BJ (cell line): ENCODE results near the gene ANAPC1. TPM values are rescaled to one million over a fixed set of nuclear protein-coding genes. Genes with fewer than 3 reads are reported as not detected.
"Not testable (repeated sequence)": the region's sequence is repeated elsewhere in the genome, so short reads cannot be mapped to it uniquely, and the experiment has no call there.

Experiments used
- CTCF ChIA-PET: fragments of 350-600 bp; formaldehyde crosslinking; extraction: SDS; loops from one replicate; lab custom pipeline; 2021; ENCODE audit warnings: antibody characterized with exemption, inconsistent platforms; lab: Yijun Ruan, JAX
- POLR2A ChIA-PET: fragments of 300-600 bp; sonication (Branson Sonifier 250); formaldehyde crosslinking; extraction: SDS; loops from one replicate; lab custom pipeline; 2021; ENCODE audit warnings: antibody characterized with exemption; lab: Charles Lee
- DNase-seq: peaks from one replicate; pipeline ENCODE4 v3.0.0-alpha.2; 2011; ENCODE audit warnings: low read depth
- H3K27me3 ChIP-seq: 2 replicates; pipeline ENCODE4 v1.6.0; 2011; ENCODE audit warnings: low read length; ENCODE audit not compliant: control insufficient read depth, insufficient read depth
- H3K36me3 ChIP-seq: 2 replicates; pipeline ENCODE4 v1.5.1; 2011; ENCODE audit warnings: low read length; ENCODE audit not compliant: control insufficient read depth, insufficient read depth
- H3K4me3 ChIP-seq: 2 replicates; pipeline ENCODE4 v1.5.1; 2011; ENCODE audit warnings: low read depth, mild to moderate bottlenecking, control low read depth, low read length
- polyA plus RNA-seq: library from polyadenylated mRNA; depleted of rRNA; stranded (reverse); fragments of >200 nt; gene quantifications from 2 replicates; pipeline ENCODE4 v1.2.3, GENCODE V29; 2011
- TF ChIP-seq, protein P1 (sequence below): IDR thresholded peaks from 2 replicates; pipeline ENCODE4 v1.5.1; 2011; ENCODE audit warnings: low read depth, mild to moderate bottlenecking, control low read depth, inconsistent platforms, low read length, moderate library complexity; ENCODE audit not compliant: insufficient read depth

ANAPC1 gene
- polyA plus RNA-seq, 1 experiment: 20.3 TPM

DNA sequence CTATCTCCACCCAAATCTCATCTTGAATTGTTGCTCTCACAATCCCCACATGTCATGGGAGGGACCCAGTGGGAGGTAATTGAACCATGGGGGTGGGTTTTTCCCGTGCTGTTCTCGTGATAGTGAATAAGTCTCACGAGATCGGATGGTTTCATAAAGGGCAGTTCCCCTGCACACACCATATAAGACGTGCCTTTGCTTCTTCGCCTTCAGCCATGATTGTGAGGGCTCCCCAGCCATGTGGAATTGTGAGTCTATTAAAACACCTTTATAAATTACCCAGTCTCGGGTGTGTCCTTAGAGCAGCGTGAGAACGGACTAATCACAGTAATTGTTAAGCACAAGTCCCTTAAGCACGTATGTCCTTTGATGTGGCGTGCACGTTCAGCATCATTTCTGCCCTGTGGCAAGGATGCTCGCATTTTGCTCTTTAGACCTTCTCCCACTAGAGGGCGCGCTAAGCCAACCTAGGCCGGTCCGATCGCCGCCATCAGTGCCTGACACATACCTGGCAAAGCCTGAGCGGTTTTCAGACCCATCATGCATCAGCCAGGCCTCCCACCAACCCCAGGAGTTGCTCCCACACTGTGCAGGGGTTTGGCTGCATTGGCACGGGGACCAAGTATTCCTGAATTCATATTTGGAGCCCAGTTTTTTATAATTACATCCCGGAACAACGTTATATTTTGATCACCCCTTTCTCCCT, 136.4 kb downstream of the ANAPC1 start:
- DNase-seq, H3K27me3 ChIP-seq: not testable (repeated sequence)

GRCh38 chr2:111744751-111745150, 139.2 kb downstream of the ANAPC1 start:
- H3K27me3 ChIP-seq, CTCF ChIA-PET, DNase-seq, H3K36me3 ChIP-seq, POLR2A ChIA-PET, H3K4me3 ChIP-seq: not testable (repeated sequence)

More for the DNA sequence above, 136.4 kb downstream of the ANAPC1 start:
- CTCF ChIA-PET, H3K4me3 ChIP-seq, H3K36me3 ChIP-seq, POLR2A ChIA-PET: not testable (repeated sequence)
- TF ChIP-seq, protein P1, sequence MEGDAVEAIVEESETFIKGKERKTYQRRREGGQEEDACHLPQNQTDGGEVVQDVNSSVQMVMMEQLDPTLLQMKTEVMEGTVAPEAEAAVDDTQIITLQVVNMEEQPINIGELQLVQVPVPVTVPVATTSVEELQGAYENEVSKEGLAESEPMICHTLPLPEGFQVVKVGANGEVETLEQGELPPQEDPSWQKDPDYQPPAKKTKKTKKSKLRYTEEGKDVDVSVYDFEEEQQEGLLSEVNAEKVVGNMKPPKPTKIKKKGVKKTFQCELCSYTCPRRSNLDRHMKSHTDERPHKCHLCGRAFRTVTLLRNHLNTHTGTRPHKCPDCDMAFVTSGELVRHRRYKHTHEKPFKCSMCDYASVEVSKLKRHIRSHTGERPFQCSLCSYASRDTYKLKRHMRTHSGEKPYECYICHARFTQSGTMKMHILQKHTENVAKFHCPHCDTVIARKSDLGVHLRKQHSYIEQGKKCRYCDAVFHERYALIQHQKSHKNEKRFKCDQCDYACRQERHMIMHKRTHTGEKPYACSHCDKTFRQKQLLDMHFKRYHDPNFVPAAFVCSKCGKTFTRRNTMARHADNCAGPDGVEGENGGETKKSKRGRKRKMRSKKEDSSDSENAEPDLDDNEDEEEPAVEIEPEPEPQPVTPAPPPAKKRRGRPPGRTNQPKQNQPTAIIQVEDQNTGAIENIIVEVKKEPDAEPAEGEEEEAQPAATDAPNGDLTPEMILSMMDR: peak; percentile 38; the same call in 1 of the 2 replicates

DNA sequence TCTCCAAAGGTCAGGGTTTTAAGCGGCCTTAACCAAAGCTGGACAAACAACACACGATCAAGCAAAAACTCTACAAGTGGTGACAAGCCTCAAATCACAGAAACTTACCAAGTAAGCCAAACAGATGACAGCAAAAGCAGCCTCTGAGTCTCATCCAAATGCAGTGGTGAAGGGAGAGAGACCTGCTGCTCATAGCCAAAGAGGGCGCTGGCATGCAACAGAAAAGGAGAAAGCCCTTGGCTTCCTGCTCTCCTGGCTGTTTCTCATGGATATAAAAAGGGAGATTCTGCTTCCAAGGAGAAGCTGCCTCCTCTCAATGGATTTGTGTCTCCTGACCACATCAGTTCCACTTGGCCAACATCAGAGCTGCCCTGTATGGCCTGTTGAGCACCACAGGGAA, 142.5 kb downstream of the ANAPC1 start:
- H3K27me3 ChIP-seq, H3K4me3 ChIP-seq, POLR2A ChIA-PET, H3K36me3 ChIP-seq, DNase-seq, CTCF ChIA-PET: not testable (repeated sequence)

DNA sequence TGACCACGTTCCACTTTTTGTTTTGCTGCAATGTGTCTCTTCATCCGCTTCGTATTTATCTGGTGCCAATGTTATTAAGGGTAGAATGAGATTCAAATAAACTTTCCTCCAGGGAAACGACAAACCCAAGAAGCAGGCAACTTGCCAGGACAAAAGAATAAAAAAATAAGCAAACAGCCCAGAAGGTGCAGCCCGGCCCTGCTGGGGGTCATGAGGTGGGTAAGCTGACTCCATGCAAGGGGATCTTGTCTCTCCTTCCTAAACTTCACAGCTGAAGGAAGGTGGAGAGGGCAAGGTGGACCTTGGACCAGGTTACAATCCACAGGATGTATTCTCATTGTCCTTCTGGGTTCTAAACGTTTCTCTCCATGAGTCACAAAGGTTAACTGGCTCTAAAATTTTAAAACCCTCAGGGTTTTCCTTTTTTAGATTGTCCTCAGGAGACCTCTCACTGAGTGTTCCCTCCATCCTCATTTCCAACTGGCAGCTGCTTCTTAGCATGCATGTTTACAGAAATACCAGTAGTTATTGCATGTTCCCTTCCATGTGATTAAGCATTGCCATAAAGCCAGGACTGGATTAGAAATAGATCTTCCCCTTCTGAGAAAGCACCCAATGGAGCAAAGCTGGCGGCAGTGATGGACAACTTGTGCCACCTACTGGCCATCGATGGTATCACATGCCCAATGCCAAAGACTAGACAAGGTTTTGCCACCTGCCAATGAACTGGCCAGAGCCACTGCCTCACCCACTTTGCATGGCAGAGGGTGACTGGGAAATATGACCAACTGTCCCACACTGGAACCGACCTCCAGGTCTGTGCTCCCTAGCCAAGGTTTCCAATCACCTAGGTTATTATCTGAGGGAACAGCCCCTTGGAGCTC, 147.9 kb downstream of the ANAPC1 start:
- H3K4me3 ChIP-seq, POLR2A ChIA-PET, H3K27me3 ChIP-seq, H3K36me3 ChIP-seq, DNase-seq, CTCF ChIA-PET: not testable (repeated sequence)
- TF ChIP-seq, protein P1: peak; percentile 35; the same call in 1 of the 2 replicates

DNA sequence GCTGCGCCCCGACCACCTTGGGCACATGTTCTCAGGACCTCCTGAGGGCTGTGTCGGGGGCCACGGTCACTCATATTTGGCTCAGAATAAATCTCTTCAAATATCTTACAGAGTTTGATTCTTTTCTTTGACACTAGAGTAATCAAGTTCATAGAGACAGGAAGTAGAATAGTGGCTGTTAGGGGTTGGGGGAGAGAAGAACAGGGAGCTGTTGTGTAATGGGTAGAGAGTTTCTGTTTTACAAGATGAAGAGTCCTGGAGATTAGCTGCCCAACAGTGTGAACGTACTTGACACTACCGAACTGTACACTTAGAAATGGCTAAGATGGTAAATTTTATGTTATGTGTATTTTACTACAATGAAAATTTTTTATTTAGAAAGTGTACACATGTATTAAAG, 148.6 kb downstream of the ANAPC1 start:
- H3K36me3 ChIP-seq, DNase-seq, H3K4me3 ChIP-seq, H3K27me3 ChIP-seq, POLR2A ChIA-PET, CTCF ChIA-PET: not testable (repeated sequence)

DNA sequence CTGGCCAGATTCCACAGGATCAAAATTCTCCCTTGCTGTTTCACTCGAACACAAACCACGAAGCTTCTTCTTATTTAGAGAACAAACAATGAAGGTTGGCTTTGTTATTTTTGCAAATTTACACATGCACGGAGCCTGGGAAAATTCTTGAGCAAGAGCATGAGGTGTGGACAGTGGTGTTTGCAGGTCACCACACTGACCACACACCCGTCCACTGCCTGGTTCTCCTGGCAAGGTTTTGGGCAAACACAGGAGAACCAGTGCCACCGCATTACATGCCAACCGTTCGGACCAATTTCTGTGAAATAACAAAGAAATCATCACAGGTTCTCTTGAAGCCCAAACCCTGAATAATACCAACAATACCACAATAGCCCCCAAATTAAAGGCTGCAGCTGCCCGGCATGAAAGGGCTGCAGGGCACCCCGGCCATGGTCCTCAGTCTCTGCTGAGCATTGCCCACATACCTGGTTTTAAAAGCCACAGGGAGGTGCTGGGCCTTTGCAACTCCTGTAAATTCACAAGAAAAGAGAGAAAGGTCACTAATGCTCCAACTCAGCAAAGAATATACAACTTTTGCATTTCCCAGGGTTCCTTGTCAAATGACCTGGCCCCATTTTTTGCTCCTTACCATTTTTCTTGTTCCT, 154.1 kb downstream of the ANAPC1 start:
- H3K4me3 ChIP-seq, CTCF ChIA-PET, H3K27me3 ChIP-seq, POLR2A ChIA-PET, H3K36me3 ChIP-seq, DNase-seq: not testable (repeated sequence)

GRCh38 chr2:111727611-111728110, 156.3 kb downstream of the ANAPC1 start:
- DNase-seq, CTCF ChIA-PET, POLR2A ChIA-PET, H3K27me3 ChIP-seq, H3K4me3 ChIP-seq, H3K36me3 ChIP-seq: not testable (repeated sequence)
